Measurements from ENCODE around the gene SH2D4B. TPM values are rescaled to one million over a fixed set of nuclear protein-coding genes. Genes with fewer than 3 reads are reported as not detected.

SH2D4B gene
- total RNA-seq, 2 experiments from 2014 or later: 0.05 to 0.10 TPM

GRCh38 chr10:80506836-80507487 lies 30.7 kb upstream of the SH2D4B start:
- no peaks in the 10 kb centered on the region for H3K9me3 Mint-ChIP-seq
- intact Hi-C loops (cut with micrococcal nuclease): no loop called here
- peaks cover 60% of the 10 kb centered on the region for H3K4me1 Mint-ChIP-seq (ENCODE audit: low read depth)
- peak overlapping the region; percentile 54 for H3K27ac Mint-ChIP-seq
- no peaks in the 10 kb centered on the region for H3K27me3 Mint-ChIP-seq (ENCODE audit: low read depth)
- no peak overlapping the region for H3K4me3 Mint-ChIP-seq
- DNase-seq: no peak
- CTCF ChIA-PET: interaction anchor here (1.4 to 21.2 kb wide), 3 partner anchors 22 to 57 kb away, joined by 3 to 916 read pairs (median 4); partner anchors contain the start of gene TSPAN14
- peaks cover 14% of the 10 kb centered on the region for H3K36me3 Mint-ChIP-seq (ENCODE audit: low read depth)

- intact Hi-C loops (cut with micrococcal nuclease): no loop called here
- CTCF ChIA-PET: interaction anchor here (0.6 to 21.2 kb wide), 5 partner anchors 10 to 131 kb away, joined by 3 to 916 read pairs (median 5); partner anchors contain the start of gene TSPAN14
Observed at GRCh38 chr10:80509108-80509402, 28.6 kb upstream of the SH2D4B start.

GRCh38 chr10:80509403-80510161 lies 28.1 kb upstream of the SH2D4B start:
- no peaks in the 10 kb centered on the region for H3K27me3 Mint-ChIP-seq (ENCODE audit: low read depth)
- CTCF ChIA-PET: interaction anchor here (0.6 to 21.2 kb wide), 6 partner anchors 11 to 132 kb away, joined by 3 to 916 read pairs (median 4); partner anchors contain the start of gene TSPAN14
- H3K4me3 Mint-ChIP-seq: no peak overlapping the region
- no peak for DNase-seq
- H3K9me3 Mint-ChIP-seq: no peaks in the 10 kb centered on the region
- H3K27ac Mint-ChIP-seq: peak overlapping the region; percentile 80
- peaks cover 38% of the 10 kb centered on the region for H3K4me1 Mint-ChIP-seq (ENCODE audit: low read depth)
- intact Hi-C loops (cut with micrococcal nuclease): no loop called here
- H3K36me3 Mint-ChIP-seq (ENCODE audit: low read depth): peaks cover 23% of the 10 kb centered on the region

More at GRCh38 chr10:80509108-80509402, 28.6 kb upstream of the SH2D4B start:
- DNase-seq: no peak
- no peaks in the 10 kb centered on the region for H3K27me3 Mint-ChIP-seq (ENCODE audit: low read depth)
- H3K9me3 Mint-ChIP-seq: no peaks in the 10 kb centered on the region
- no peak overlapping the region for H3K27ac Mint-ChIP-seq
- peaks cover 20% of the 10 kb centered on the region for H3K36me3 Mint-ChIP-seq (ENCODE audit: low read depth)
- peaks cover 43% of the 10 kb centered on the region for H3K4me1 Mint-ChIP-seq (ENCODE audit: low read depth)
- H3K4me3 Mint-ChIP-seq: no peak overlapping the region

GRCh38 chr10:80512031-80512526 lies 25.6 kb upstream of the SH2D4B start:
- Mint-ChIP-seq H3K36me3 (ENCODE audit: low read depth) (peaks cover 22% of the 10 kb centered on the region), H3K27ac (peak overlapping the region; percentile 85), H3K4me1 (ENCODE audit: low read depth) (peaks cover 28% of the 10 kb centered on the region), H3K4me3 (no peak overlapping the region), H3K9me3 (no peaks in the 10 kb centered on the region), H3K27me3 (ENCODE audit: low read depth) (no peaks in the 10 kb centered on the region)
- CTCF ChIA-PET: interaction anchor here (0.6 to 21.2 kb wide), 12 partner anchors 10 to 1971 kb away, joined by 3 to 916 read pairs (median 4); partner anchors contain the start of genes SH2D4B and TSPAN14
- no peak for DNase-seq
- intact Hi-C loops (cut with micrococcal nuclease): no loop called here

GRCh38 chr10:80513106-80513505 lies 24.6 kb upstream of the SH2D4B start:
- DNase-seq: no peak
- intact Hi-C loops (cut with micrococcal nuclease): no loop called here
- Mint-ChIP-seq H3K27ac (no peak overlapping the region), H3K36me3 (ENCODE audit: low read depth) (peaks cover 22% of the 10 kb centered on the region), H3K4me3 (no peak overlapping the region), H3K27me3 (ENCODE audit: low read depth) (no peaks in the 10 kb centered on the region), H3K4me1 (ENCODE audit: low read depth) (peaks cover 28% of the 10 kb centered on the region), H3K9me3 (no peaks in the 10 kb centered on the region)
- CTCF ChIA-PET: interaction anchor here (1.0 to 21.2 kb wide), 5 partner anchors 8 to 150 kb away, joined by 3 to 916 read pairs (median 4); partner anchors contain the start of gene TSPAN14

GRCh38 chr10:80515511-80515910 lies 22.2 kb upstream of the SH2D4B start:
- no peaks in the 10 kb centered on the region for H3K27me3 Mint-ChIP-seq (ENCODE audit: low read depth)
- H3K36me3 Mint-ChIP-seq (ENCODE audit: low read depth): peaks cover 19% of the 10 kb centered on the region
- DNase-seq: no peak
- intact Hi-C loops (cut with micrococcal nuclease): no loop called here
- no peaks in the 10 kb centered on the region for H3K9me3 Mint-ChIP-seq
- peak overlapping the region; percentile 46 for H3K27ac Mint-ChIP-seq
- peaks cover 18% of the 10 kb centered on the region for H3K4me1 Mint-ChIP-seq (ENCODE audit: low read depth)
- H3K4me3 Mint-ChIP-seq: no peak overlapping the region
- CTCF ChIA-PET: interaction anchor here (3.0 to 21.2 kb wide), 2 partner anchors 10 to 66 kb away, joined by 29 to 916 read pairs; partner anchors contain the start of gene TSPAN14

GRCh38 chr10:80515941-80516340 lies 21.8 kb upstream of the SH2D4B start:
- no peak overlapping the region for H3K4me3 Mint-ChIP-seq
- H3K36me3 Mint-ChIP-seq (ENCODE audit: low read depth): peaks cover 20% of the 10 kb centered on the region
- no peak for DNase-seq
- peaks cover 17% of the 10 kb centered on the region for H3K4me1 Mint-ChIP-seq (ENCODE audit: low read depth)
- H3K27ac Mint-ChIP-seq: no peak overlapping the region
- intact Hi-C loops (cut with micrococcal nuclease): no loop called here
- H3K27me3 Mint-ChIP-seq (ENCODE audit: low read depth): no peaks in the 10 kb centered on the region
- H3K9me3 Mint-ChIP-seq: no peaks in the 10 kb centered on the region
- CTCF ChIA-PET: interaction anchor here (1.1 to 21.2 kb wide), 3 partner anchors 11 to 66 kb away, joined by 3 to 916 read pairs (median 29); partner anchors contain the start of gene TSPAN14

- Mint-ChIP-seq H3K27me3 (ENCODE audit: low read depth) (no peaks in the 10 kb centered on the region), H3K27ac (peak overlapping the region; percentile 42), H3K9me3 (no peaks in the 10 kb centered on the region), H3K36me3 (ENCODE audit: low read depth) (peaks cover 18% of the 10 kb centered on the region), H3K4me1 (ENCODE audit: low read depth) (peaks cover 10% of the 10 kb centered on the region), H3K4me3 (no peak overlapping the region)
- DNase-seq: no peak
- intact Hi-C loops (cut with micrococcal nuclease): no loop called here
- CTCF ChIA-PET: interaction anchor here (1.1 to 21.2 kb wide), 2 partner anchors 10 to 67 kb away, joined by 3 to 916 read pairs; partner anchors contain the start of gene TSPAN14
Observed at GRCh38 chr10:80516506-80517075, 21.1 kb upstream of the SH2D4B start.

GRCh38 chr10:80517416-80518142 lies 20.1 kb upstream of the SH2D4B start:
- no peak for DNase-seq
- Mint-ChIP-seq H3K27ac (peak overlapping the region; percentile 46), H3K4me1 (ENCODE audit: low read depth) (peaks cover 5% of the 10 kb centered on the region), H3K36me3 (ENCODE audit: low read depth) (peaks cover 11% of the 10 kb centered on the region), H3K4me3 (no peak overlapping the region), H3K9me3 (no peaks in the 10 kb centered on the region), H3K27me3 (ENCODE audit: low read depth) (no peaks in the 10 kb centered on the region)
- intact Hi-C loops (cut with micrococcal nuclease): no loop called here
- CTCF ChIA-PET: no interaction called here

- H3K27ac Mint-ChIP-seq: peak overlapping the region; percentile 67
- no peaks in the 10 kb centered on the region for H3K27me3 Mint-ChIP-seq (ENCODE audit: low read depth)
- no peaks in the 10 kb centered on the region for H3K9me3 Mint-ChIP-seq
- no peak overlapping the region for H3K4me3 Mint-ChIP-seq
- H3K36me3 Mint-ChIP-seq (ENCODE audit: low read depth): peaks cover 8% of the 10 kb centered on the region
- no peak for DNase-seq
- H3K4me1 Mint-ChIP-seq (ENCODE audit: low read depth): peaks cover 10% of the 10 kb centered on the region
- intact Hi-C loops (cut with micrococcal nuclease): no loop called here
- CTCF ChIA-PET: no interaction called here
Observed at GRCh38 chr10:80518143-80518806, 19.4 kb upstream of the SH2D4B start.

- H3K4me1 Mint-ChIP-seq (ENCODE audit: low read depth): peaks cover 14% of the 10 kb centered on the region
- H3K9me3 Mint-ChIP-seq: no peaks in the 10 kb centered on the region
- CTCF ChIA-PET: interaction anchor here (1.0 to 1.8 kb wide), 2 partner anchors 13 to 75 kb away, joined by 4 to 7 read pairs; no protein-coding TSS in a partner anchor
- H3K36me3 Mint-ChIP-seq (ENCODE audit: low read depth): peaks cover 8% of the 10 kb centered on the region
- H3K4me3 Mint-ChIP-seq: no peak overlapping the region
- no peaks in the 10 kb centered on the region for H3K27me3 Mint-ChIP-seq (ENCODE audit: low read depth)
- DNase-seq: no peak
- H3K27ac Mint-ChIP-seq: peak overlapping the region; percentile 67
- intact Hi-C loops (cut with micrococcal nuclease): no loop called here
Observed at GRCh38 chr10:80518807-80519360, 18.8 kb upstream of the SH2D4B start.
